Kidney epithelial cell (primary cell): ENCODE measurements around the gene EDEM3. TPM values are rescaled to one million over a fixed set of nuclear protein-coding genes. Genes with fewer than 3 reads are reported as not detected.

ENCODE experiments used
- DNase-seq: peaks from one replicate; pipeline ENCODE4 v3.0.0-alpha.2; 2010; ENCODE audit warnings: low read depth
- H3K27me3 ChIP-seq: 2 replicates; pipeline ENCODE4 v1.6.0; 2011; ENCODE audit warnings: low read length; ENCODE audit not compliant: control insufficient read depth, insufficient read depth
- H3K36me3 ChIP-seq: 2 replicates; pipeline ENCODE4 v1.5.1; 2011; ENCODE audit warnings: low read length; ENCODE audit not compliant: control insufficient read depth, insufficient read depth
- H3K4me3 ChIP-seq: 2 replicates; pipeline ENCODE4 v1.5.1; 2011; ENCODE audit warnings: low read depth, mild to moderate bottlenecking, control low read depth, low read length
- CTCF ChIP-seq: IDR thresholded peaks from 2 replicates; pipeline ENCODE4 v1.5.1; 2011; ENCODE audit warnings: mild to moderate bottlenecking, moderate library complexity, low read length, control low read depth, inconsistent platforms; ENCODE audit not compliant: insufficient read depth, poor library complexity, severe bottlenecking
- total RNA-seq: library from RNA; depleted of rRNA; stranded (reverse); fragments of >200 nt; gene quantifications from 2 replicates; pipeline ENCODE4 v1.2.3, GENCODE V29; 2015

EDEM3 gene
- total RNA-seq, 1 donor from 2014 or later, result 20.2 TPM

DNA sequence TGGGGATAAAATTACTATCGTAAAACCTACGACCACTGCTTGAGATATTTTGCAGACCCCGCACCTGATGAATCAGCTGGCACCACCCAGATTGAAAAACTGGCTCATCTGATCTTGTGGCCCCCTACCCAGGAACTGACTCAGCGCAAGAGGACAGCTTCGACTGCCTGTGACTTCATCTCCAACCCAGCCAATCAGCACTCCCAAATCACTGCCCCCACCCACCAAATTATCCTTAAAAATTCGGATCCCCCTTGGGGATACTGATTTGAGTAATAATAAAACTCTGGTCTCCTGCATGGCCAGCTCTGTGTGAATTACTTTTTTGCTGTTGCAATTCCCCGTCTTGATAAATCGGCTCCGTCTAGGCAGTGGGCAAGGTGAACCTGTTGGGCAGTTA lies 81.4 kb downstream of the EDEM3 start:
- Histone ChIP-seq H3K36me3 (no peaks in the 10 kb centered on the region), H3K27me3 (no peaks in the 10 kb centered on the region), H3K4me3 (no peak overlapping the region)
- no peak for DNase-seq
- no peak for TF ChIP-seq CTCF

DNA sequence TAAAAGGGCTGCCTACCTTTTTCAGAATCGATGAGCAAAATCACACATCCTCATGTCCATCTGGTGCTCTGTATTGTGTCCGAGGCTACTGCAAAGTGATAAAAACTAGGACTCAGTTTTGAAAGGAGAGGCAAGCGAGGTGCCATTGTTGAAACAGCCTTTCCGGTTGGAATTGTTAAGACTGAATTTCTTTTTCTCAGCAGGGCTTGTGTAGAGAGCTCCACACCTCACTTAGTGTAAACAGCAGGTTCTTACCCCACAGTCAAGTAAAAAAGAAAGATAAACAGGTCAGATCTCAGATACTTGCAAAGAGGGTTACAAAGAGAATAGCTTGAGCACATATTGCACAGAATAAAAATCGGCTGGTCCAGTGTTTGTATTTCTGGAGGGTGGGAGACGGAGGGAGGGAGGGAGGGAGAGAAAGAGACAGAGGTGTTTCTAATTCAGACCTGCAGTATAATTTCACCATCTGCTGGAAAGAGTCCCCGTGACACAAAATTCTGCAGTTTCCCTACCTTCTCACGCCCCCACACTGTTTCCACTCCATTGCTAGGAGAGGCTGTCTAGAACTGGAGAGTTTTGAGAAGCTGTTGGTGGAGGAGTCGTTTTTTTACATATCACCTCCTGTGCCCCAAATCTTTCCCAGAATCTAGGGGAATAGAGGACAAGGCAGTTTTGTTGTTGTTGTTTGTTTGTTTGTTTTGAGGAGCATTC lies 82.5 kb downstream of the EDEM3 start:
- no peak for TF ChIP-seq CTCF

GRCh38 chr1:184669391-184669790 lies 85.3 kb downstream of the EDEM3 start:
- no peak for DNase-seq
- Histone ChIP-seq H3K27me3 (no peaks in the 10 kb centered on the region), H3K4me3 (no peak overlapping the region), H3K36me3 (no peaks in the 10 kb centered on the region)
- no peak for TF ChIP-seq CTCF

More for the DNA sequence above, 82.5 kb downstream of the EDEM3 start:
- H3K36me3 ChIP-seq, result no peaks in the 10 kb centered on the region
- DNase-seq, result no peak
- no peaks in the 10 kb centered on the region for H3K27me3 ChIP-seq
- no peak overlapping the region for H3K4me3 ChIP-seq

DNA sequence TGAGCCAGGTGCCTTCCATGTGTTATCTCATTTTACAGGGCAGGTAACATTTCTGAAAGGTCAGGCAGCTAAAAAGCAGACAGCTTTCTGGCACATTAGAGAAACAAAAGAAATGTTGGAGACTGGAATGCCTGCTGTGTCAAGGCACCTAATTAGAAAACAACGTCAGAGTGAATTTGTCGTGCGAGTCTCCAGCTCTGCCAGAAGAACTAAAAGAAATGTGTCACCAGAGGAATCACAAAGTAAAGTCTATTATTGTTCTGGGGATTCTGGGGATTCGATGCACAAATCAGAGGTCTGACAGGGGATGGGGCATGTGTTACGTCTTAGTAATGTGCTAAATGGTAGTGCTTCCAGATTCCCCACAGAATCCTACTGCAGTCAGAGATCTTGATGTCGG lies 89.3 kb downstream of the EDEM3 start:
- no peak for TF ChIP-seq CTCF
- Histone ChIP-seq H3K4me3 (no peak overlapping the region), H3K36me3 (no peaks in the 10 kb centered on the region), H3K27me3 (no peaks in the 10 kb centered on the region)
- no peak for DNase-seq

GRCh38 chr1:184664661-184665060 lies 90.0 kb downstream of the EDEM3 start:
- no peaks in the 10 kb centered on the region for H3K27me3 ChIP-seq
- DNase-seq, result no peak

More at GRCh38 chr1:184664661-184665060, 90.0 kb downstream of the EDEM3 start:
- TF ChIP-seq CTCF, result no peak
- H3K36me3 ChIP-seq, result no peaks in the 10 kb centered on the region
- no peak overlapping the region for H3K4me3 ChIP-seq
